Hepatocyte (in vitro differentiated cells): Measurements from ENCODE around the gene NFIA. TPM values are rescaled to one million over a fixed set of nuclear protein-coding genes. Genes with fewer than 3 reads are reported as not detected.

Experiments used
- DNase-seq: peaks from one replicate; pipeline ENCODE4 v3.0.0-alpha.2; 2016; ENCODE audit warnings: low spot score
- H2AFZ ChIP-seq: fragments of 200-600 bp; sonication (generic); 2 replicates; pipeline ENCODE4 v1.6.0; 2016; ENCODE audit warnings: antibody characterized with exemption, mild to moderate bottlenecking
- H3K27ac ChIP-seq: fragments of 200-600 bp; sonication (generic); 2 replicates; pipeline ENCODE4 v1.5.1; 2016; ENCODE audit warnings: mild to moderate bottlenecking
- H3K27me3 ChIP-seq: fragments of 200-600 bp; sonication (generic); 2 replicates; pipeline ENCODE4 v1.6.1; 2016
- H3K36me3 ChIP-seq: fragments of 200-600 bp; sonication (generic); replicated peaks from 2 replicates; pipeline ENCODE4 v1.5.1; 2016; ENCODE audit warnings: low read depth; ENCODE audit not compliant: insufficient read depth
- H3K4me1 ChIP-seq: fragments of 200-600 bp; sonication (generic); 2 replicates; pipeline ENCODE4 v1.5.1; 2016; ENCODE audit warnings: mild to moderate bottlenecking, moderate library complexity; ENCODE audit not compliant: insufficient read depth
- H3K4me2 ChIP-seq: fragments of 200-600 bp; sonication (generic); 2 replicates; pipeline ENCODE4 v1.6.0; 2016
- H3K4me3 ChIP-seq: fragments of 200-600 bp; sonication (generic); 2 replicates; pipeline ENCODE4 v1.5.1; 2016; ENCODE audit warnings: mild to moderate bottlenecking
- H3K79me2 ChIP-seq: fragments of 200-600 bp; sonication (generic); 2 replicates; pipeline ENCODE4 v1.6.0; 2017; ENCODE audit warnings: mild to moderate bottlenecking
- H3K9me2 ChIP-seq: fragments of 200-600 bp; sonication (generic); replicated peaks from 2 replicates; pipeline ENCODE4 v1.6.0; 2017; ENCODE audit warnings: mild to moderate bottlenecking; ENCODE audit not compliant: insufficient read depth
- H3K9me3 ChIP-seq: fragments of 200-600 bp; sonication (generic); 2 replicates; pipeline ENCODE4 v1.5.1; 2016; ENCODE audit warnings: low read depth, mild to moderate bottlenecking
- H4K20me1 ChIP-seq: fragments of 200-600 bp; sonication (generic); 2 replicates; pipeline ENCODE4 v1.6.0; 2016; ENCODE audit warnings: mild to moderate bottlenecking; ENCODE audit not compliant: insufficient read depth, poor library complexity, severe bottlenecking
- CTCF ChIP-seq: fragments of 200-600 bp; sonication (generic); IDR thresholded peaks from 2 replicates; pipeline ENCODE4 v1.5.1; 2016; ENCODE audit warnings: antibody characterized with exemption, mild to moderate bottlenecking; ENCODE audit not compliant: poor library complexity
- EZH2 ChIP-seq: fragments of 200-600 bp; sonication (generic); IDR thresholded peaks from 2 replicates; pipeline ENCODE4 v1.6.1; 2016; ENCODE audit warnings: antibody characterized with exemption, mild to moderate bottlenecking, borderline replicate concordance
- EZH2phosphoT487 ChIP-seq: fragments of 200-600 bp; sonication (generic); IDR thresholded peaks from one replicate; pipeline ENCODE4 v1.6.1; 2018; ENCODE audit warnings: antibody characterized with exemption, mild to moderate bottlenecking, low read depth, moderate library complexity; ENCODE audit not compliant: unreplicated experiment, severe bottlenecking
- WGBS: methylation state at CpG from one replicate; pipeline ENCODE4 v1.1.6; 2016; ENCODE audit warnings: low lambda C conversion rate; ENCODE audit errors: missing lambda C conversion rate; 5-methylcytosine and 5-hydroxymethylcytosine counted together
- polyA plus RNA-seq: library from polyadenylated mRNA; unstranded; fragments of >200 nt; fragmentation: Nextera tagmentation; extraction: Ambion mirVana; gene quantifications from 2 replicates; pipeline ENCODE4 v1.2.1, GENCODE V29; 2016
- total RNA-seq: library from RNA; depleted of rRNA; stranded (reverse); fragments of >200 nt; gene quantifications from 2 replicates; pipeline ENCODE4 v1.2.3, GENCODE V29; 2014

The NFIA gene
- total and polyA plus RNA-seq, 2 experiments from 2014 or later = 15.1 to 18.2 TPM

GRCh38 chr1:61181067-61182038 lies 99.0 kb downstream of the NFIA start:
- H3K9me2 ChIP-seq = no peaks in the 10 kb centered on the region
- no peaks in the 10 kb centered on the region for H3K36me3 ChIP-seq
- TF ChIP-seq EZH2 = no peak
- no peak for TF ChIP-seq CTCF
- 97% methylated on average over 1 of the region's 1 CpG for WGBS
- H3K27ac ChIP-seq = no peak overlapping the region
- no peaks in the 10 kb centered on the region for H3K27me3 ChIP-seq
- H3K4me1 ChIP-seq = peaks cover 44% of the 10 kb centered on the region
- DNase-seq = no peak
- H3K4me2 ChIP-seq = no peak overlapping the region
- H4K20me1 ChIP-seq = no peaks in the 10 kb centered on the region
- no peaks in the 10 kb centered on the region for H3K9me3 ChIP-seq
- no peak overlapping the region for H2AFZ ChIP-seq
- H3K4me3 ChIP-seq = no peak overlapping the region
- peaks cover 33% of the 10 kb centered on the region for H3K79me2 ChIP-seq

- Histone ChIP-seq H3K4me3 (no peak overlapping the region), H3K4me2 (peak overlapping the region; percentile 0), H3K9me3 (no peaks in the 10 kb centered on the region), H3K27ac (peak overlapping the region; percentile 1), H4K20me1 (no peaks in the 10 kb centered on the region), H3K79me2 (peaks cover 33% of the 10 kb centered on the region), H3K27me3 (no peaks in the 10 kb centered on the region), H3K36me3 (no peaks in the 10 kb centered on the region), H3K9me2 (no peaks in the 10 kb centered on the region), H2AFZ (no peak overlapping the region), H3K4me1 (peaks cover 44% of the 10 kb centered on the region)
- TF ChIP-seq EZH2 (no peak), CTCF (no peak), EZH2phosphoT487 (no peak)
- WGBS = 34% methylated on average over 2 of the region's 2 CpGs
- DNase-seq = peak; percentile 36
Observed at GRCh38 chr1:61182049-61182448, 99.7 kb downstream of the NFIA start.

GRCh38 chr1:61182480-61182879 lies 100.1 kb downstream of the NFIA start:
- H3K4me1 ChIP-seq = peaks cover 44% of the 10 kb centered on the region
- H3K4me2 ChIP-seq = peak overlapping the region; percentile 0
- 78% methylated on average over 3 of the region's 3 CpGs for WGBS
- H3K27me3 ChIP-seq = no peaks in the 10 kb centered on the region
- TF ChIP-seq EZH2phosphoT487 = no peak
- H2AFZ ChIP-seq = no peak overlapping the region
- no peak overlapping the region for H3K4me3 ChIP-seq
- no peaks in the 10 kb centered on the region for H4K20me1 ChIP-seq
- no peaks in the 10 kb centered on the region for H3K9me2 ChIP-seq
- peak overlapping the region; percentile 1 for H3K27ac ChIP-seq
- peaks cover 32% of the 10 kb centered on the region for H3K79me2 ChIP-seq
- no peak for DNase-seq
- no peaks in the 10 kb centered on the region for H3K9me3 ChIP-seq
- no peaks in the 10 kb centered on the region for H3K36me3 ChIP-seq

- H3K4me3 ChIP-seq = peak overlapping the region; percentile 12
- H4K20me1 ChIP-seq = no peaks in the 10 kb centered on the region
- peak; percentile 49 for DNase-seq
- no peaks in the 10 kb centered on the region for H3K9me2 ChIP-seq
- no peaks in the 10 kb centered on the region for H3K36me3 ChIP-seq
- H3K4me2 ChIP-seq = peak overlapping the region; percentile 80
- peak overlapping the region; percentile 83 for H3K27ac ChIP-seq
- H3K4me1 ChIP-seq = peaks cover 44% of the 10 kb centered on the region
- H3K79me2 ChIP-seq = peaks cover 32% of the 10 kb centered on the region
- WGBS = 30% methylated on average over 9 of the region's 9 CpGs
- no peaks in the 10 kb centered on the region for H3K9me3 ChIP-seq
- no peak for TF ChIP-seq EZH2phosphoT487
- no peaks in the 10 kb centered on the region for H3K27me3 ChIP-seq
- H2AFZ ChIP-seq = peak overlapping the region; percentile 50
Observed at GRCh38 chr1:61183471-61184039, 101.2 kb downstream of the NFIA start.
